DOHH2 (cell line): ENCODE results near the gene CD244.

Source experiments
- H3F3A ChIP-seq: fragments of 200-600 bp; sonication (generic), shearing (Covaris generic); 2 replicates; pipeline ENCODE4 v1.6.0; 2016; ENCODE audit warnings: antibody characterized with exemption, mild to moderate bottlenecking; ENCODE audit not compliant: control insufficient read depth, insufficient read depth
- H3K27ac ChIP-seq: fragments of 200-600 bp; sonication (generic); 2 replicates; pipeline ENCODE4 v1.5.1; 2014; ENCODE audit warnings: low read depth, mild to moderate bottlenecking, low read length, moderate library complexity
- H3K27me3 ChIP-seq: fragments of 200-600 bp; sonication (generic); 2 replicates; pipeline ENCODE4 v1.6.1; 2014; ENCODE audit warnings: mild to moderate bottlenecking, low read length, mixed read lengths; ENCODE audit not compliant: control insufficient read depth
- H3K36me3 ChIP-seq: fragments of 200-600 bp; sonication (generic); 2 replicates; pipeline ENCODE4 v1.6.1; 2014; ENCODE audit warnings: mild to moderate bottlenecking, low read length, moderate library complexity, mixed read lengths; ENCODE audit not compliant: control insufficient read depth
- H3K4me1 ChIP-seq: fragments of 200-600 bp; sonication (generic); 2 replicates; pipeline ENCODE4 v1.6.1; 2014; ENCODE audit warnings: mild to moderate bottlenecking, low read length, mixed read lengths; ENCODE audit not compliant: control insufficient read depth
- H3K4me2 ChIP-seq: fragments of 200-600 bp; sonication (generic); 2 replicates; pipeline ENCODE4 v1.6.0; 2014; ENCODE audit warnings: mild to moderate bottlenecking, low read length, moderate library complexity
- H3K4me3 ChIP-seq: fragments of 200-600 bp; sonication (generic); 2 replicates; pipeline ENCODE4 v1.5.1; 2014; ENCODE audit warnings: mild to moderate bottlenecking, low read length, mixed read lengths
- H3K79me2 ChIP-seq: fragments of 200-600 bp; sonication (generic); 2 replicates; pipeline ENCODE4 v1.6.1; 2014; ENCODE audit warnings: mild to moderate bottlenecking, low read length, mixed read lengths; ENCODE audit not compliant: control insufficient read depth
- H3K9me2 ChIP-seq: fragments of 200-600 bp; sonication (generic); replicated peaks from 2 replicates; pipeline ENCODE4 v1.6.1; 2014; ENCODE audit warnings: mild to moderate bottlenecking, low read length, mixed read lengths; ENCODE audit not compliant: control insufficient read depth
- H3K9me3 ChIP-seq: fragments of 200-600 bp; sonication (generic); 2 replicates; pipeline ENCODE4 v1.6.1; 2014; ENCODE audit warnings: antibody characterized with exemption, low read length, mixed read lengths; ENCODE audit not compliant: control insufficient read depth, insufficient read depth
- H4K20me1 ChIP-seq: fragments of 200-600 bp; sonication (generic); 2 replicates; pipeline ENCODE4 v1.6.0; 2014; ENCODE audit warnings: low read depth, mild to moderate bottlenecking, antibody characterized with exemption, low read length, moderate library complexity; ENCODE audit not compliant: control insufficient read depth, insufficient read depth
- EZH2phosphoT487 ChIP-seq: fragments of 200-600 bp; sonication (generic); IDR thresholded peaks from 2 replicates; pipeline ENCODE4 v1.6.1; 2017; ENCODE audit warnings: borderline replicate concordance, mild to moderate bottlenecking, antibody characterized with exemption, low read length, moderate library complexity, mixed read lengths
- TF ChIP-seq, protein P1 (sequence below): fragments of 200-600 bp; sonication (generic); IDR thresholded peaks from one replicate; pipeline ENCODE4 v1.5.1; 2014; ENCODE audit warnings: antibody characterized with exemption, mild to moderate bottlenecking, low read depth, low read length; ENCODE audit not compliant: poor library complexity, severe bottlenecking

The CD244 gene

DNA sequence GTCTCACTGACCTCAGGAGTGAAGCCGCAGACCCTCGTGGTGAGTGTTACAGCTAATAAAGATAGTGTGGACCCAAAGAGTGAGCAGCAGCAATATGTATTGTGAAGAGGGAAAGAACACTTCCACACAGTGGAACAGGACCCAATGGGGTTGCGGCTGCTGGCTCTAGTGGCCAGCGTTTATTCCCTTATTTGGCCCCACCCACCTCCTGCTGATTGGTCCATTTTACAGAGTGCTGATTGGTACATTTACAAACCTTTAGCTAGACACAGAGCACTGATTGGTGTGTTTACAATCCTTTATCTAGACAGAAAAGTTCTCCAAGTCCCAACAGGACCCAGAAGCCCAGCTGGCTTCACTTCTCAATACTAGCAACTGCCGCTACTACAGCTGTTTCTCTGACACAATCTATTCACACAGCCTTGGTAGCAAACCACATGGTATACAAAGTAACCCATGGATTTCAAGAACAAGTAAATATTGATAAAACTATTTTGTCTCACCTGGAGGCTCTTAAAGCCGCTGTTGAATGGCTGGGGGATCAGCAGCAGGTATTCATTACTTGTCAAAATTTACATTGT lies 47.6 kb upstream of the CD244 start:
- no peaks in the 10 kb centered on the region for H3K9me3 ChIP-seq
- no peaks in the 10 kb centered on the region for H3K79me2 ChIP-seq
- H3K27me3 ChIP-seq = 0 out of 2 replicates have a peak, but pooled peaks cover 2% of the 10 kb centered on the region
- no peak overlapping the region for H3K4me3 ChIP-seq
- no peaks in the 10 kb centered on the region for H4K20me1 ChIP-seq
- no peaks in the 10 kb centered on the region for H3F3A ChIP-seq
- H3K9me2 ChIP-seq = no peaks in the 10 kb centered on the region
- H3K4me1 ChIP-seq = no peaks in the 10 kb centered on the region
- TF ChIP-seq, protein P1, sequence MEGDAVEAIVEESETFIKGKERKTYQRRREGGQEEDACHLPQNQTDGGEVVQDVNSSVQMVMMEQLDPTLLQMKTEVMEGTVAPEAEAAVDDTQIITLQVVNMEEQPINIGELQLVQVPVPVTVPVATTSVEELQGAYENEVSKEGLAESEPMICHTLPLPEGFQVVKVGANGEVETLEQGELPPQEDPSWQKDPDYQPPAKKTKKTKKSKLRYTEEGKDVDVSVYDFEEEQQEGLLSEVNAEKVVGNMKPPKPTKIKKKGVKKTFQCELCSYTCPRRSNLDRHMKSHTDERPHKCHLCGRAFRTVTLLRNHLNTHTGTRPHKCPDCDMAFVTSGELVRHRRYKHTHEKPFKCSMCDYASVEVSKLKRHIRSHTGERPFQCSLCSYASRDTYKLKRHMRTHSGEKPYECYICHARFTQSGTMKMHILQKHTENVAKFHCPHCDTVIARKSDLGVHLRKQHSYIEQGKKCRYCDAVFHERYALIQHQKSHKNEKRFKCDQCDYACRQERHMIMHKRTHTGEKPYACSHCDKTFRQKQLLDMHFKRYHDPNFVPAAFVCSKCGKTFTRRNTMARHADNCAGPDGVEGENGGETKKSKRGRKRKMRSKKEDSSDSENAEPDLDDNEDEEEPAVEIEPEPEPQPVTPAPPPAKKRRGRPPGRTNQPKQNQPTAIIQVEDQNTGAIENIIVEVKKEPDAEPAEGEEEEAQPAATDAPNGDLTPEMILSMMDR = no peak
- no peak for TF ChIP-seq EZH2phosphoT487
- H3K36me3 ChIP-seq = no peaks in the 10 kb centered on the region
- no peak overlapping the region for H3K27ac ChIP-seq
- no peak overlapping the region for H3K4me2 ChIP-seq

GRCh38 chr1:160907976-160908375 lies 45.3 kb upstream of the CD244 start:
- TF ChIP-seq, protein P1 = no peak
- no peak for TF ChIP-seq EZH2phosphoT487
- Histone ChIP-seq H3K27me3 (peaks cover 6% of the 10 kb centered on the region), H4K20me1 (no peaks in the 10 kb centered on the region), H3K4me1 (no peaks in the 10 kb centered on the region), H3K4me2 (no peak overlapping the region), H3K27ac (no peak overlapping the region), H3K36me3 (no peaks in the 10 kb centered on the region), H3K79me2 (no peaks in the 10 kb centered on the region), H3K4me3 (no peak overlapping the region), H3F3A (no peaks in the 10 kb centered on the region), H3K9me3 (no peaks in the 10 kb centered on the region), H3K9me2 (no peaks in the 10 kb centered on the region)

DNA sequence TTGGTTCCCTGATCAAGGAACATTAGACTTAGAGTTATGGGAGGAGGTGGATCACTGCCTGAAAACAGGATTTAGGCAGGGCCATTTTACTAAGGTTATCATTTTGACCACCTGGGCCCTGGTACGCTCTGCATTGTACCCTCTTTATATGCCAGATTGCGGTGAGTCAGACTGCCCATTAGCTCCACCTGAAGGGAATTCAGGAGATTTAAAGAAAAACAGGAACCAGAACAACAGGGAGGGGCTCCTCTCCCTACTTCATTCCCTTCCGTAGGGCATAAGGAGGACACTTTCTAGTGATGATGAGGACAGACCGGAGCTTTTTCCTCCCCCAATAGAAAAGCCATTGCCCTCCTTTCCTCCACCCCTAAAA lies 42.9 kb upstream of the CD244 start:
- H3K9me2 ChIP-seq = no peaks in the 10 kb centered on the region
- TF ChIP-seq EZH2phosphoT487 = no peak
- TF ChIP-seq, protein P1 = no peak
- no peak overlapping the region for H3K4me2 ChIP-seq
- no peaks in the 10 kb centered on the region for H4K20me1 ChIP-seq
- no peak overlapping the region for H3K27ac ChIP-seq
- no peaks in the 10 kb centered on the region for H3K36me3 ChIP-seq
- no peaks in the 10 kb centered on the region for H3F3A ChIP-seq
- H3K9me3 ChIP-seq = no peaks in the 10 kb centered on the region
- no peak overlapping the region for H3K4me3 ChIP-seq
- peaks cover 6% of the 10 kb centered on the region for H3K27me3 ChIP-seq
- no peaks in the 10 kb centered on the region for H3K79me2 ChIP-seq
- no peaks in the 10 kb centered on the region for H3K4me1 ChIP-seq
